Gastroesophageal sphincter (tissue), 4 donors: ENCODE measurements around the gene WDR86. TPM values are rescaled to one million over a fixed set of nuclear protein-coding genes. Genes with fewer than 3 reads are reported as not detected.

ENCODE experiments used
- ATAC-seq: fragments of 150-250 bp; one replicate; pipeline ENCODE4 v1.9.1; 2016; ENCODE audit warnings: mild to moderate bottlenecking, moderate library complexity
- H3K27ac ChIP-seq, 4 donors: fragments of 200-600 bp; sonication (generic) in 3 of 4; 1 replicate in 3 of 4; 2 replicates in 1 of 4; pipeline ENCODE4 v1.5.1; 2016 to 2019
- H3K27me3 ChIP-seq: fragments of 200-600 bp; sonication (generic); one replicate; pipeline ENCODE4 v1.5.1; 2019
- H3K36me3 ChIP-seq, 2 donors: fragments of 200-600 bp; sonication (generic); one replicate each; pipeline ENCODE4 v1.5.1; 2019; ENCODE audit warnings: control low read depth in 1 of 2
- H3K4me1 ChIP-seq, 3 donors: fragments of 200-600 bp; sonication (generic); 1 replicate in 2 of 3; 2 replicates in 1 of 3; pipeline ENCODE4 v1.5.1; 2016 to 2019; ENCODE audit warnings: control low read depth in 2 of 3
- H3K4me3 ChIP-seq, 2 donors: fragments of 200-600 bp; sonication (generic); one replicate each; pipeline ENCODE4 v1.5.1; 2019; ENCODE audit warnings: mild to moderate bottlenecking in 1 of 2, moderate library complexity in 1 of 2
- H3K9me3 ChIP-seq, 3 donors: fragments of 200-600 bp; sonication (generic); one replicate each; pipeline ENCODE4 v1.5.1; 2017 to 2019; ENCODE audit warnings: control low read depth in 2 of 3
- EP300 ChIP-seq: sonication (generic); formaldehyde crosslinking; IDR thresholded peaks from one replicate; pipeline ENCODE4 v1.6.1; 2017; ENCODE audit warnings: antibody characterized with exemption, mild to moderate bottlenecking
- POLR2A ChIP-seq, 2 donors: fragments of 450-650 bp; IDR thresholded peaks; one replicate each; pipeline ENCODE4 v1.6.1; 2017; ENCODE audit warnings: antibody characterized with exemption in 2 of 2, mild to moderate bottlenecking in 2 of 2, moderate library complexity in 1 of 2
- POLR2AphosphoS5 ChIP-seq: sonication (generic); formaldehyde crosslinking; IDR thresholded peaks from one replicate; pipeline ENCODE4 v1.6.1; 2017; ENCODE audit warnings: antibody characterized with exemption
- WGBS, 2 donors: methylation state at CpG; one replicate each; pipeline ENCODE4 v1.1.5; 2018; ENCODE audit warnings: low coverage in 1 of 2; 5-methylcytosine and 5-hydroxymethylcytosine counted together
- total RNA-seq, 4 donors: library from RNA; depleted of rRNA; stranded (reverse); fragments of >200 nt; gene quantifications; one replicate each; pipeline ENCODE4 v1.1.0, GENCODE V29; 2016
- TF ChIP-seq, protein P1 (sequence below), 4 experiments: fragments of 200-600 bp in 2 of 4; fragments of 450-650 bp in 2 of 4; sonication (generic) in 1 of 4; IDR thresholded peaks; one replicate each; pipeline ENCODE4 v1.5.1; 2017 to 2019; ENCODE audit warnings: antibody characterized with exemption in 4 of 4, mild to moderate bottlenecking in 2 of 4, moderate library complexity in 2 of 4

WDR86 gene
- 1 to 10 TPM; 2.6 to 8.2 (median 5.9) TPM for total RNA-seq

DNA sequence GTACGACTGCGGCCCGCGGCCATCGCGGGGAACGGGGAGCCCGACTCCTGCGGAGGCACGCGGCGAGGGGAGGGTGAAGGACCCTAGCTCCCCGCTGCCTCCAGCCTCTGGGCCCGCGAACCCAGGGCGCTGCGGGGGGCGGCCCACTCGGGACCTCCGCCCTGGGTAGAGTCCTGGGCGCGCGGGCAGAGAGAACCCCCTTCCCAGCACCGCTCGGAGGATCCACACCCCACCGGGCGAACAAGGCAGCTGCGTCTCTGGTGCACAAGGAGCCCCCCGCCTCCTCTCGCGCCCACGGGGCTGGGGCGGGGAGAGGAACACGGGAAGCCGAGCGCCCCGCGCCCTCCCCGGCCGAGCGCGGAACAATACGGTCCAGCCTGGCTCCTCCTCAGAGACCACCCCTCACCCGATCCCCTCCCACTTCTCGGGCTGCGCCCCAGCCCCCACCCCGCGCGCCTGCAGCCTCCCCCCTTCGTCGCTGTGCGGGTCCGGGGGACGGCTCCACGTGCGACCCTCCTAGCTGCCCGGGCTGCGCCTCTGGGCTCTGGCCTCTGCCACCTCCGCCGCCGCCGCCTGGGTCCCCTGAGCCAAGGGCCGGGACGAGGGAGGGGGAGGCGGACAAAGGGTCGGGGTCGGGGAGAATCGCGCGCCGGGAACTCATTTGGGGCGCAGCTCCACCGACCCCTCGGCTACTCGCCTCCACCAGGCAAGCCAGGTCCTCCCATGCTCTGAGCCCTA is at the start of gene WDR86:
Gene WDR86 (minus strand): TSS at position 372 of the 738 bp plus-strand sequence. CDS start 449 bp downstream, outside the sequence.
- Histone ChIP-seq H3K4me1 (peaks cover 0 to 25% (median 15%) of the 10 kb centered on the region in 3 donors), H3K27me3 (peaks cover 59% of the 10 kb centered on the region), H3K27ac (peak within 1 kb of the TSS in 3 of 4 donors; percentile 61 to 78 (median 66)), H3K9me3 (no peaks in the 10 kb centered on the region), H3K4me3 (peak within 1 kb of the TSS; percentile 27 to 57), H3K36me3 (no peaks in the 10 kb centered on the region)
- ATAC-seq, result peak; percentile 22
- no CpG with 5 or more reads among the region's 75 CpGs for WGBS, 2 donors
- TF ChIP-seq, protein P1, sequence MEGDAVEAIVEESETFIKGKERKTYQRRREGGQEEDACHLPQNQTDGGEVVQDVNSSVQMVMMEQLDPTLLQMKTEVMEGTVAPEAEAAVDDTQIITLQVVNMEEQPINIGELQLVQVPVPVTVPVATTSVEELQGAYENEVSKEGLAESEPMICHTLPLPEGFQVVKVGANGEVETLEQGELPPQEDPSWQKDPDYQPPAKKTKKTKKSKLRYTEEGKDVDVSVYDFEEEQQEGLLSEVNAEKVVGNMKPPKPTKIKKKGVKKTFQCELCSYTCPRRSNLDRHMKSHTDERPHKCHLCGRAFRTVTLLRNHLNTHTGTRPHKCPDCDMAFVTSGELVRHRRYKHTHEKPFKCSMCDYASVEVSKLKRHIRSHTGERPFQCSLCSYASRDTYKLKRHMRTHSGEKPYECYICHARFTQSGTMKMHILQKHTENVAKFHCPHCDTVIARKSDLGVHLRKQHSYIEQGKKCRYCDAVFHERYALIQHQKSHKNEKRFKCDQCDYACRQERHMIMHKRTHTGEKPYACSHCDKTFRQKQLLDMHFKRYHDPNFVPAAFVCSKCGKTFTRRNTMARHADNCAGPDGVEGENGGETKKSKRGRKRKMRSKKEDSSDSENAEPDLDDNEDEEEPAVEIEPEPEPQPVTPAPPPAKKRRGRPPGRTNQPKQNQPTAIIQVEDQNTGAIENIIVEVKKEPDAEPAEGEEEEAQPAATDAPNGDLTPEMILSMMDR (IDR thresholded peaks at IDR 0.05), result no peak
- no peak for TF ChIP-seq POLR2A (IDR thresholded peaks at IDR 0.05)
- no peak for TF ChIP-seq EP300

- Histone ChIP-seq H3K4me1 (peaks cover 0 to 34% (median 22%) of the 10 kb centered on the region in 3 donors), H3K9me3 (peaks cover 0 to 5% (median 0%) of the 10 kb centered on the region in 3 donors), H3K27me3 (no peaks in the 10 kb centered on the region), H3K4me3 (no peak overlapping the region), H3K27ac (no peak overlapping the region), H3K36me3 (no peaks in the 10 kb centered on the region)
- no peak for TF ChIP-seq POLR2A (IDR thresholded peaks at IDR 0.05)
- TF ChIP-seq POLR2AphosphoS5, result no peak
- no peak for TF ChIP-seq EP300
- TF ChIP-seq, protein P1 (IDR thresholded peaks at IDR 0.05), result no peak
- 99 to 100% methylated on average over 3 to 6 of the region's 6 CpGs for WGBS, 2 donors
- no peak for ATAC-seq
These were observed 47.7 kb upstream of the WDR86 start for GRCh38 chr7:151457534-151457933.

- no peak for TF ChIP-seq POLR2A (IDR thresholded peaks at IDR 0.05)
- TF ChIP-seq POLR2AphosphoS5, result no peak
- no peak for TF ChIP-seq EP300
- TF ChIP-seq, protein P1 (IDR thresholded peaks at IDR 0.05), result no peak
These were observed 46.9 kb upstream of the WDR86 start for GRCh38 chr7:151456782-151457181.

DNA sequence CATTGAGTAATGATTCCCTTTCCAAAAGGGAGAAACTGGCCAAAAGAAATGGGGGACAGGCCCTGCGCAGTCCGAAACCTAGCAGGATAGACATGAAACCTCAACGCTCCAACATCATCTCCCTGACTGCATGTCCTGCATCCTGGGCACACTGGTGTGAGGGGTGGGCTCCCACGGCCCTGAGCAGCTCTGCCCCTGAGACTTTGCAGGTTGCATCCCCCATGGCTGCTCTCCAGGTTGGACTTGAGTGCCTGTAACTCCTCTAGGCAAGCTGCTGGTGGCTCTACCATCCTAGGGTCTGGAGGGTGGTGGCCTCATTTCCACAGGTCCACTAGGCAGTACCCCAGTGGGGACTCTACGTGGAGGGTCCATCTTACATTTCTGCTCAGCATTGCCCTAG is 46.4 kb upstream of the WDR86 start:
- Histone ChIP-seq H3K4me1 (peaks cover 0 to 24% (median 16%) of the 10 kb centered on the region in 3 donors), H3K9me3 (no peaks in the 10 kb centered on the region), H3K4me3 (no peak overlapping the region), H3K27me3 (no peaks in the 10 kb centered on the region), H3K36me3 (no peaks in the 10 kb centered on the region), H3K27ac (no peak overlapping the region)
- WGBS, 2 donors, result 100% methylated on average over 1 of the region's 5 CpGs; no CpG with 5 or more reads in 1 of the 2 donors
- ATAC-seq, result no peak
- TF ChIP-seq POLR2A (IDR thresholded peaks at IDR 0.05) (no peak), EP300 (no peak), POLR2AphosphoS5 (no peak)
- TF ChIP-seq, protein P1 (IDR thresholded peaks at IDR 0.05), result no peak

More at GRCh38 chr7:151456782-151457181, 46.9 kb upstream of the WDR86 start:
- Histone ChIP-seq H3K27ac (no peak overlapping the region), H3K9me3 (no peaks in the 10 kb centered on the region), H3K4me1 (peaks cover 0 to 29% (median 21%) of the 10 kb centered on the region in 3 donors), H3K27me3 (no peaks in the 10 kb centered on the region), H3K4me3 (no peak overlapping the region), H3K36me3 (no peaks in the 10 kb centered on the region)
- WGBS, 2 donors, result 68 to 83% methylated on average over 1 to 3 of the region's 4 CpGs
- ATAC-seq, result no peak

- Histone ChIP-seq H3K27ac (no peak overlapping the region), H3K27me3 (no peaks in the 10 kb centered on the region), H3K36me3 (no peaks in the 10 kb centered on the region), H3K4me3 (no peak overlapping the region), H3K9me3 (no peaks in the 10 kb centered on the region), H3K4me1 (peaks cover 0 to 19% (median 11%) of the 10 kb centered on the region in 3 donors)
- ATAC-seq, result no peak
- 87% methylated on average over 4 of the region's 4 CpGs; no CpG with 5 or more reads in 1 of the 2 donors for WGBS, 2 donors
- no peak for TF ChIP-seq POLR2A (IDR thresholded peaks at IDR 0.05)
- TF ChIP-seq POLR2AphosphoS5, result no peak
- no peak for TF ChIP-seq EP300
- TF ChIP-seq, protein P1 (IDR thresholded peaks at IDR 0.05), result no peak
These were observed 45.9 kb upstream of the WDR86 start for GRCh38 chr7:151455690-151456089.
